HCT116 (cell line): ENCODE measurements around the gene FANCM. TPM values are rescaled to one million over a fixed set of nuclear protein-coding genes. Genes with fewer than 3 reads are reported as not detected.
"Not testable (repeated sequence)": the region's sequence is repeated elsewhere in the genome, so short reads cannot be mapped to it uniquely, and the experiment has no call there.

ENCODE experiments used
- ATAC-seq: fragments of 200-7000 bp; cut with Tn5 transposase; 2 replicates; pipeline ENCODE4 v1.9.1; 2020; ENCODE audit warnings: mild to moderate bottlenecking, moderate library complexity
- BruUV-seq: library from RNA; stranded (reverse); fragments of 400-500 nt; replicated peaks from 2 replicates; lab custom pipeline; 2021; lab: Mats Ljungman, UMichigan
- CTCF ChIA-PET: fragments of 300-600 bp; sonication (Branson Sonifier 250); formaldehyde crosslinking; loops from one replicate; lab custom pipeline; 2021; ENCODE audit warnings: antibody characterized with exemption; lab: Charles Lee
- POLR2A ChIA-PET: fragments of 300-600, 350-600 bp; sonication (Branson Sonifier 250); formaldehyde crosslinking; loops from one replicate; lab custom pipeline; 2021; ENCODE audit warnings: antibody characterized with exemption; lab: Charles Lee
- RAD21 ChIA-PET, 2 experiments: fragments of 300-600 bp; sonication (Branson Sonifier 250); formaldehyde crosslinking; loops; one replicate each; lab custom pipeline; 2023; ENCODE audit warnings: low total read pairs in 2 of 2; ENCODE audit not compliant: uncharacterized antibody in 2 of 2, unreplicated experiment in 2 of 2, low non-redundant PET in 1 of 2; lab: Charles Lee
- DNase-seq: peaks from one replicate; pipeline ENCODE4 v3.0.0-alpha.2; 2010; ENCODE audit warnings: low read depth, low spot score
- H2AFZ ChIP-seq: fragments of 200-600 bp; shearing (Covaris generic), sonication (generic); 2 replicates; pipeline ENCODE4 v1.6.1; 2017; ENCODE audit warnings: low read depth, mixed run types, mixed read lengths, antibody characterized with exemption, low read length; ENCODE audit not compliant: poor library complexity, severe bottlenecking
- H3K27ac ChIP-seq: 2 replicates; pipeline ENCODE4 v1.5.1; 2012; ENCODE audit warnings: low read depth, low read length
- H3K27me3 ChIP-seq: fragments of 200-600 bp; sonication (generic); 2 replicates; pipeline ENCODE4 v1.6.1; 2016; ENCODE audit warnings: mixed run types, low read length, mixed read lengths; ENCODE audit not compliant: insufficient read depth
- H3K36me3 ChIP-seq, 2 experiments: fragments of 200-500 bp in 1 of 2; fragments of 200-600 bp in 1 of 2; sonication (Bioruptor generic) in 1 of 2; sonication (generic) in 1 of 2; 2 replicates each; pipeline versions ENCODE4 v1.5.1 to v1.6.1; 2014 to 2016; ENCODE audit warnings: low read length in 2 of 2, inconsistent platforms in 1 of 2, mixed read lengths in 1 of 2, mixed run types in 1 of 2; ENCODE audit not compliant: insufficient read depth in 2 of 2, control insufficient read depth in 1 of 2
- H3K4me1 ChIP-seq, 2 experiments: fragments of 200-600 bp in 1 of 2; sonication (generic) in 1 of 2; 2 replicates each; pipeline versions ENCODE4 v1.5.1 to v1.6.1; 2012 to 2017; ENCODE audit warnings: low read length in 2 of 2, inconsistent platforms in 1 of 2, mild to moderate bottlenecking in 1 of 2, mixed read lengths in 1 of 2, mixed run types in 1 of 2, moderate library complexity in 1 of 2; ENCODE audit not compliant: insufficient read depth in 2 of 2, control insufficient read depth in 1 of 2
- H3K4me2 ChIP-seq: fragments of 200-600 bp; sonication (generic); 2 replicates; pipeline ENCODE4 v1.6.1; 2017; ENCODE audit warnings: mixed run types, low read length, mixed read lengths
- H3K4me3 ChIP-seq, 2 experiments: fragments of 200-600 bp in 1 of 2; sonication (generic) in 1 of 2; replicated peaks in 1 of 2; 2 replicates each; pipeline ENCODE4 v1.5.1; 2011 to 2016; ENCODE audit warnings: low read length in 2 of 2, control low read depth in 1 of 2, low read depth in 1 of 2, mild to moderate bottlenecking in 1 of 2, mixed read lengths in 1 of 2, mixed run types in 1 of 2
- H3K79me2 ChIP-seq: fragments of 200-600 bp; sonication (generic); 2 replicates; pipeline ENCODE4 v1.6.1; 2017; ENCODE audit warnings: mild to moderate bottlenecking, mixed run types, low read length, moderate library complexity, mixed read lengths; ENCODE audit not compliant: insufficient read depth
- H3K9ac ChIP-seq: fragments of 200-600 bp; sonication (generic); 2 replicates; pipeline ENCODE4 v1.6.1; 2016; ENCODE audit warnings: low read length, mixed read lengths
- H3K9me2 ChIP-seq: fragments of 200-600 bp; sonication (generic), shearing (Covaris generic); 2 replicates; pipeline ENCODE4 v1.6.1; 2017; ENCODE audit warnings: mixed run types, mild to moderate bottlenecking, moderate library complexity; ENCODE audit not compliant: insufficient read depth
- H3K9me3 ChIP-seq, 2 experiments: fragments of 200-500 bp in 1 of 2; fragments of 200-600 bp in 1 of 2; sonication (Bioruptor generic) in 1 of 2; sonication (generic) in 1 of 2; 2 replicates each; pipeline ENCODE4 v1.6.1; 2014 to 2017; ENCODE audit warnings: low read length in 2 of 2, mixed read lengths in 2 of 2, inconsistent platforms in 1 of 2, low read depth in 1 of 2, mild to moderate bottlenecking in 1 of 2, mixed run types in 1 of 2, moderate library complexity in 1 of 2; ENCODE audit not compliant: control insufficient read depth in 1 of 2, insufficient read depth in 1 of 2
- H4K20me1 ChIP-seq: fragments of 200-600 bp; sonication (generic), shearing (Covaris generic); 2 replicates; pipeline ENCODE4 v1.6.1; 2017; ENCODE audit warnings: mixed run types, mild to moderate bottlenecking, moderate library complexity; ENCODE audit not compliant: insufficient read depth
- CBX3 ChIP-seq: IDR thresholded peaks from 2 replicates; pipeline ENCODE4 v1.6.1; 2012; ENCODE audit warnings: low read depth
- CEBPB ChIP-seq: IDR thresholded peaks from 2 replicates; pipeline ENCODE4 v1.6.1; 2012; ENCODE audit warnings: low read depth
- EGR1 ChIP-seq: IDR thresholded peaks from 2 replicates; pipeline ENCODE4 v1.6.1; 2012; ENCODE audit warnings: low read depth
- EZH2 ChIP-seq: fragments of 200-600 bp; sonication (generic); IDR thresholded peaks from 2 replicates; pipeline ENCODE4 v1.6.1; 2017; ENCODE audit warnings: antibody characterized with exemption, mixed run types
- EZH2phosphoT487 ChIP-seq: fragments of 200-600 bp; IDR thresholded peaks from 2 replicates; pipeline ENCODE4 v1.6.1; 2018; ENCODE audit warnings: antibody characterized with exemption, borderline replicate concordance
- RAD21 ChIP-seq: IDR thresholded peaks from 2 replicates; pipeline ENCODE4 v1.6.1; 2012; ENCODE audit warnings: low read depth, mild to moderate bottlenecking
- SP1 ChIP-seq: IDR thresholded peaks from 2 replicates; pipeline ENCODE4 v1.6.1; 2012; ENCODE audit warnings: low read depth
- TCF7L2 ChIP-seq: IDR thresholded peaks from 2 replicates; pipeline ENCODE4 v1.7.0; 2011; ENCODE audit warnings: borderline replicate concordance, inconsistent platforms; ENCODE audit not compliant: insufficient read depth, insufficient read length; ENCODE audit errors: extremely low read depth
- YY1 ChIP-seq: IDR thresholded peaks from 2 replicates; pipeline ENCODE4 v1.6.1; 2011; ENCODE audit warnings: low read length, low read depth, moderate library complexity, mild to moderate bottlenecking; ENCODE audit not compliant: insufficient replicate concordance; ENCODE audit errors: extremely low read depth
- ZNF274 ChIP-seq: fragments of 200-500 bp; sonication (Bioruptor generic); IDR thresholded peaks from 2 replicates; pipeline ENCODE4 v1.6.1; 2014; ENCODE audit warnings: mild to moderate bottlenecking, low read depth, low read length, inconsistent platforms
- intact Hi-C: fragments of 100-400 bp; cut with micrococcal nuclease; formaldehyde crosslinking; loops from 2 replicates; pipeline ENCODE4 v1.10.0; 2022
- total RNA-seq: library from RNA; stranded (reverse); gene quantifications from one replicate; pipeline ENCODE4 v1.2.1, GENCODE V29; 2021; ENCODE audit not compliant: unreplicated experiment

The FANCM gene
- total RNA-seq, 1 experiment from 2014 or later, result 10.9 TPM

DNA sequence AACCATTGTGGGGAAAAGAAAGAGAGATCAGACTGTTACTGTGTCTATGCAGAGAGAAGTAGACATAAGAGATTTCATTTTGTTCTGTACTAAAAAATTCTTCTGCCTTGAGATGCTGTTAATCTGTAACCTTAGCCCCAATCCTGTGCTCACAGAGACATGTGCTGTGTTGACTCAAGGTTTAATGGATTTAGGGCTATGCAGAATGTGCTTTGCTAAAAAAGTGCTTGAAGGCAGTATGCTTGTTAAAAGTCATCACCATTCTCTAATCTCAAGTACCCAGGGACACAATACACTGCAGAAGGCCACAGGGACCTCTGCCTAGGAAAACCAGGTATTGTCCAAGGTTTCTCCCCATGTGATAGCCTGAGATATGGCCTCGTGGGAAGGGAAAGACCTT lies 78.0 kb downstream of the FANCM start:
- POLR2A ChIA-PET, H2AFZ ChIP-seq, H3K27ac ChIP-seq, ATAC-seq, H3K9ac ChIP-seq, H4K20me1 ChIP-seq, intact Hi-C loops, RAD21 ChIA-PET, BruUV-seq, H3K4me3 ChIP-seq, H3K4me1 ChIP-seq, H3K27me3 ChIP-seq, CTCF ChIA-PET, H3K79me2 ChIP-seq, H3K9me3 ChIP-seq, H3K9me2 ChIP-seq, H3K4me2 ChIP-seq, DNase-seq: not testable (repeated sequence)
- peaks cover 29 to 46% of the 10 kb centered on the region in 2 experiments for H3K36me3 ChIP-seq

DNA sequence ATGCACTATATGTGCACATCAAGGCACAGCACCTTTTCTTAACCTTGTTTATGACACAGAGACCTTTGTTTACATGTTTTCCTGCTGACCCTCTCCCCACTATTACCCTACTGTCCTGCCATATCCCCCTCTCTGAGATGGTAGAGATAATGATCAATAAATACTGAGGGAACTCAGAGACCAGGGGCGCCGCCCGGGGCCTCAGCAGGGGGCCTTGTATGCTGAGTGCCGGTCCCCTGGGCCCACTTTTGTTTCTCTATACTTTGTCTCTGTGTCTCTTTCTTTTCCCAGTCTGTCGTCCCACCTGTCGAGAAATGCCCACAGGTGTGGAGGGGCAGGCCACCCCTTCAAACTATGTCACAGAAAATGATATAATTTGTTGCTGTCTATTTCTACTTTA lies 78.6 kb downstream of the FANCM start:
- H3K27me3 ChIP-seq, BruUV-seq, RAD21 ChIA-PET, H3K9me2 ChIP-seq, H3K9me3 ChIP-seq, DNase-seq, H3K79me2 ChIP-seq, intact Hi-C loops, H3K4me1 ChIP-seq, POLR2A ChIA-PET, CTCF ChIA-PET, ATAC-seq, H3K27ac ChIP-seq, H3K4me3 ChIP-seq, H4K20me1 ChIP-seq, H3K9ac ChIP-seq, H3K4me2 ChIP-seq, H2AFZ ChIP-seq: not testable (repeated sequence)
- H3K36me3 ChIP-seq, result peaks cover 30 to 40% of the 10 kb centered on the region in 2 experiments

DNA sequence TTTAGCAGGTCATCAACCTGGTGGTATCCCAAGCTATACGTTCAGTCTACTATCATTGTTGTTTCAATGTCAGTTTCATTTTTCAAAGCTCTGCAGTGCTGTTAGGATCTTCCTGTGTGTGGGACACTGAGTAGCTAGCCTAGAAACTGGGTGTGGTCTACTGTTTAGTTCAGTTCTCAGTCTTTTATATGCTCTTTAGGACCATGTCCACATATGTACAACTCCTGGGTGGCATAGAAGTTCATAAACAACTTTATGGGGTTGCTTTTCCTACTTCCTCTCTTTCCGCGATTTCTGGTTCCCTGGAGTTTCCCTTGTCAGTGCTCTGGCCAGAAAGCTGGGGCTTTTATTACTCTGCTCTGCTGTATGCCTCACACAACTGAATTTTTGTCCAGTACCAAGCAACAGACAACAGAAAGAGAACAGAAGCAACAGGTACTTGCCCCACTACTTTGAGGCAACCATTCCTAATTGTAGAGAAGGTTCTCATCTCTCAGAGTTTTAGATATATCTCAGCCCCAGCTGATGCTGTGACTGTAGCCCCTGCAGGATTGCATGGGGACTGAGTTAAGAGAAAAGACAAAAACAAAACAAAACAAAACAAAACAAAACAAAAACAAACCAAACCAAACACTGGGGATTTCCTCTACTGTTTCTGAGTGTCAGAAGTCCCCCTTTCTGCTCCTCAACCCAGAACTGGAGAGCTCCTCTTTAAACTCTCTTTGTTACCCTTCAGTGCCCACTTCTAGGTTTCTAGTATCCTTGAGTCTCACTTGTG lies 86.9 kb downstream of the FANCM start:
- intact Hi-C loops, result no loop called here
- H3K9me2 ChIP-seq, result no peaks in the 10 kb centered on the region
- no peak overlapping the region for H3K4me2 ChIP-seq
- H3K4me3 ChIP-seq, result no peak overlapping the region
- no peak for DNase-seq
- peaks cover 9% of the 10 kb centered on the region; the same call in 1 of the 2 replicates for H4K20me1 ChIP-seq
- no peak for ATAC-seq
- peaks cover 7% of the 10 kb centered on the region for H3K79me2 ChIP-seq
- no TSS peak for BruUV-seq
- CTCF ChIA-PET, result no interaction called here
- TF ChIP-seq SP1 (no peak), YY1 (no peak), CEBPB (no peak), RAD21 (no peak), EZH2 (no peak), CBX3 (no peak), EGR1 (no peak), ZNF274 (no peak), TCF7L2 (no peak), EZH2phosphoT487 (no peak)
- TF ChIP-seq, all 23 proteins: peak for 0
- H3K4me1 ChIP-seq, result no peaks in the 10 kb centered on the region
- peaks cover 59 to 61% of the 10 kb centered on the region in 2 experiments for H3K36me3 ChIP-seq
- H3K9ac ChIP-seq, result no peak overlapping the region
- POLR2A ChIA-PET, result no interaction called here
- RAD21 ChIA-PET, result no interaction called here
- H3K27me3 ChIP-seq, result no peaks in the 10 kb centered on the region
- no peaks in the 10 kb centered on the region for H3K9me3 ChIP-seq
- H3K27ac ChIP-seq, result no peak overlapping the region
- H2AFZ ChIP-seq, result no peak overlapping the region
